ENCODE results near the gene ELOVL6.

GRCh38 chr4:109996526-109996925 lies 201.9 kb downstream of the ELOVL6 start:
- TF ChIP-seq CTCF (conservative IDR thresholded peaks at IDR 0.05; ENCODE audit: low read depth, low read length) (no peak), POLR2A (IDR thresholded peaks at IDR 0.05; ENCODE audit: low read depth, low read length) (no peak)
